Measurements from ENCODE around the gene LRRC26.

- no peak for TF ChIP-seq FOXK2 (IDR thresholded peaks at IDR 0.05)
- TF ChIP-seq NFRKB (IDR thresholded peaks at IDR 0.05) = no peak
- no peak for TF ChIP-seq ELF4 (IDR thresholded peaks at IDR 0.05)
- TF ChIP-seq SUZ12 (IDR thresholded peaks at IDR 0.05) = no peak
- TF ChIP-seq BHLHE40 (IDR thresholded peaks at IDR 0.05; ENCODE audit: borderline replicate concordance) = no peak
- TF ChIP-seq ZNF384 (IDR thresholded peaks at IDR 0.05) = no peak
- TF ChIP-seq SP1 (IDR thresholded peaks at IDR 0.05) = no peak
- TF ChIP-seq FOXA1 (IDR thresholded peaks at IDR 0.05) = no peak
- TF ChIP-seq HDGF (IDR thresholded peaks at IDR 0.05; ENCODE audit: borderline replicate concordance) = no peak
- no peak for TF ChIP-seq L3MBTL2 (conservative IDR thresholded peaks at IDR 0.05)
Observed at GRCh38 chr9:137138058-137138721, 31.7 kb downstream of the LRRC26 start.
